H1 (cell line): ENCODE measurements around the gene FRMD6. TPM values are rescaled to one million over a fixed set of nuclear protein-coding genes. Genes with fewer than 3 reads are reported as not detected.
A peak's percentile ranks its signal among the peaks of the same experiment; 100 is the strongest.

Experiments used
- CTCF ChIA-PET: fragments of 300-600 bp; sonication (Branson Sonifier 250); formaldehyde crosslinking; loops from one replicate; lab custom pipeline; 2021; ENCODE audit not compliant: partially characterized antibody; lab: Charles Lee
- POLR2A ChIA-PET: fragments of 300-600 bp; sonication (Branson Sonifier 250); formaldehyde crosslinking; loops from one replicate; lab custom pipeline; 2021; ENCODE audit warnings: inconsistent platforms; ENCODE audit not compliant: partially characterized antibody; lab: Charles Lee
- DNase-seq, 2 experiments: peaks; one replicate each; pipeline versions ENCODE4 v3.0.0 to v3.0.0-alpha.2; 2010 to 2022; ENCODE audit warnings: low spot score in 2 of 2, low read depth in 1 of 2, mixed read lengths in 1 of 2
- FAIRE-seq: peaks from 2 replicates; lab custom pipeline; 2011; peaks lifted over from hg19 to GRCh38; lab: Jason Lieb, UNC
- H2AFZ ChIP-seq: 2 replicates; pipeline ENCODE4 v1.8.1; 2012; ENCODE audit warnings: low read length, inconsistent platforms
- H2AK5ac ChIP-seq: 2 replicates; pipeline ENCODE4 v1.6.1; 2013; ENCODE audit warnings: low read depth, low read length
- H2BK120ac ChIP-seq: replicated peaks from 2 replicates; pipeline ENCODE3; 2013; ENCODE audit warnings: low read depth, low read length, inconsistent platforms
- H2BK12ac ChIP-seq: 2 replicates; pipeline ENCODE4 v1.6.1; 2013; ENCODE audit warnings: low read depth, low read length
- H2BK15ac ChIP-seq: 2 replicates; pipeline ENCODE4 v1.6.1; 2013; ENCODE audit warnings: low read length
- H2BK20ac ChIP-seq: 2 replicates; pipeline ENCODE4 v1.6.1; 2013; ENCODE audit warnings: low read length
- H2BK5ac ChIP-seq: 2 replicates; pipeline ENCODE4 v1.6.1; 2013; ENCODE audit warnings: low read depth, low read length
- H3K14ac ChIP-seq: 2 replicates; pipeline ENCODE4 v1.6.1; 2013; ENCODE audit warnings: inconsistent platforms; ENCODE audit not compliant: insufficient read length
- H3K18ac ChIP-seq: 2 replicates; pipeline ENCODE4 v1.6.1; 2013; ENCODE audit warnings: low read length; ENCODE audit errors: extremely low read depth
- H3K23ac ChIP-seq: 2 replicates; pipeline ENCODE4 v1.6.1; 2013; ENCODE audit warnings: inconsistent platforms; ENCODE audit not compliant: insufficient read length
- H3K23me2 ChIP-seq: 2 replicates; pipeline ENCODE4 v1.6.1; 2013; ENCODE audit warnings: low read depth, low read length
- H3K27ac ChIP-seq: 2 replicates; pipeline ENCODE4 v1.6.1; 2011; ENCODE audit warnings: low read depth, low read length, inconsistent platforms
- H3K27me3 ChIP-seq, 4 experiments: replicated peaks in 1 of 4; 1 replicate in 1 of 4; 2 replicates in 3 of 4; pipeline versions ENCODE4 v1.6.1 to v1.8.1; 2011 to 2013; ENCODE audit warnings: low read length in 3 of 4, mild to moderate bottlenecking in 3 of 4, inconsistent platforms in 2 of 4, mixed read lengths in 2 of 4, moderate library complexity in 1 of 4; ENCODE audit not compliant: control insufficient read depth in 3 of 4, insufficient read depth in 3 of 4; ENCODE audit errors: extremely low read depth in 1 of 4
- H3K36me3 ChIP-seq, 4 experiments: 2 replicates each; pipeline versions ENCODE4 v1.6.1 to v1.8.1; 2011 to 2013; ENCODE audit warnings: mild to moderate bottlenecking in 4 of 4, low read length in 3 of 4, moderate library complexity in 2 of 4, control low read depth in 1 of 4, inconsistent platforms in 1 of 4; ENCODE audit not compliant: insufficient read depth in 4 of 4, control insufficient read depth in 2 of 4
- H3K4ac ChIP-seq: replicated peaks from 2 replicates; pipeline ENCODE3; 2013; ENCODE audit warnings: low read length, low read depth, mixed read lengths, inconsistent platforms; ENCODE audit not compliant: insufficient read length
- H3K4me1 ChIP-seq, 4 experiments: replicated peaks in 1 of 4; 1 replicate in 1 of 4; 2 replicates in 3 of 4; pipeline versions ENCODE4 v1.6.1 to v1.8.1; 2011 to 2013; ENCODE audit warnings: low read length in 3 of 4, inconsistent platforms in 2 of 4, mixed read lengths in 1 of 4; ENCODE audit not compliant: insufficient read depth in 4 of 4, control insufficient read depth in 3 of 4
- H3K4me2 ChIP-seq, 2 experiments: 2 replicates each; pipeline versions ENCODE4 v1.6.1 to v1.8.1; 2011 to 2013; ENCODE audit warnings: low read depth in 2 of 2, low read length in 2 of 2, control low read depth in 1 of 2, inconsistent platforms in 1 of 2, mild to moderate bottlenecking in 1 of 2; ENCODE audit not compliant: insufficient read depth in 1 of 2
- H3K4me3 ChIP-seq, 4 experiments: fragments of 200-600, 300-600 bp in 1 of 4; sonication (generic), shearing (Covaris generic), sonication (Bioruptor Twin) in 1 of 4; 2 replicates each; pipeline versions ENCODE4 v1.5.1 to v1.8.1; 2011 to 2016; ENCODE audit warnings: low read length in 4 of 4, low read depth in 3 of 4, control low read depth in 2 of 4, inconsistent platforms in 2 of 4, mild to moderate bottlenecking in 2 of 4, mixed read lengths in 1 of 4, moderate library complexity in 1 of 4; ENCODE audit not compliant: insufficient read depth in 2 of 4; ENCODE audit errors: extremely low read depth in 1 of 4
- H3K56ac ChIP-seq: replicated peaks from 2 replicates; pipeline ENCODE3; 2013; ENCODE audit warnings: low read depth, mild to moderate bottlenecking, mixed read lengths, low read length, inconsistent platforms; ENCODE audit not compliant: insufficient read length
- H3K79me1 ChIP-seq: 2 replicates; pipeline ENCODE4 v1.6.1; 2013; ENCODE audit warnings: low read depth, low read length, control low read depth
- H3K79me2 ChIP-seq, 2 experiments: 2 replicates each; pipeline versions ENCODE4 v1.6.1 to v1.8.1; 2012 to 2013; ENCODE audit warnings: low read length in 2 of 2, mild to moderate bottlenecking in 2 of 2, inconsistent platforms in 1 of 2; ENCODE audit not compliant: insufficient read depth in 2 of 2, control insufficient read depth in 1 of 2
- H3K9ac ChIP-seq, 4 experiments: replicated peaks in 1 of 4; 1 replicate in 1 of 4; 2 replicates in 3 of 4; pipeline versions ENCODE4 v1.6.1 to v1.8.1; 2011 to 2013; ENCODE audit warnings: low read depth in 3 of 4, low read length in 3 of 4, control low read depth in 2 of 4, mild to moderate bottlenecking in 2 of 4, moderate library complexity in 2 of 4, inconsistent platforms in 1 of 4; ENCODE audit errors: extremely low read depth in 1 of 4
- H3K9me3 ChIP-seq, 2 experiments: 2 replicates each; pipeline versions ENCODE4 v1.6.1 to v1.8.1; 2012 to 2013; ENCODE audit warnings: mild to moderate bottlenecking in 2 of 2, moderate library complexity in 2 of 2, control low read depth in 1 of 2, inconsistent platforms in 1 of 2, low read depth in 1 of 2, low read length in 1 of 2, mixed read lengths in 1 of 2; ENCODE audit not compliant: insufficient read depth in 2 of 2
- H4K20me1 ChIP-seq, 2 experiments: replicated peaks in 1 of 2; 2 replicates each; pipeline versions ENCODE3 to v1.8.1; 2011 to 2013; ENCODE audit warnings: inconsistent platforms in 2 of 2, low read length in 2 of 2, mild to moderate bottlenecking in 1 of 2; ENCODE audit not compliant: insufficient read depth in 2 of 2, control insufficient read depth in 1 of 2
- H4K5ac ChIP-seq: 2 replicates; pipeline ENCODE4 v1.6.1; 2013; ENCODE audit warnings: low read length, low read depth, mixed read lengths, inconsistent platforms; ENCODE audit not compliant: insufficient read length
- H4K8ac ChIP-seq: 2 replicates; pipeline ENCODE4 v1.8.0; 2013; ENCODE audit warnings: mild to moderate bottlenecking, moderate library complexity, low read length, inconsistent platforms; ENCODE audit not compliant: insufficient read depth; ENCODE audit errors: extremely low read depth
- H4K91ac ChIP-seq: replicated peaks from 2 replicates; pipeline ENCODE3; 2013; ENCODE audit warnings: low read length, mixed read lengths, inconsistent platforms; ENCODE audit not compliant: insufficient read length
- CEBPB ChIP-seq: IDR thresholded peaks from 2 replicates; pipeline ENCODE4 v1.6.1; 2012; ENCODE audit warnings: low read depth, low read length
- GTF2F1 ChIP-seq: IDR thresholded peaks from 2 replicates; pipeline ENCODE4 v1.6.1; 2012; ENCODE audit warnings: low read depth, low read length, improper control_type of control experiment, borderline replicate concordance
- POLR2AphosphoS5 ChIP-seq: IDR thresholded peaks from 2 replicates; pipeline ENCODE4 v1.6.1; 2011; ENCODE audit warnings: low read depth, low read length
- RAD21 ChIP-seq, 2 experiments: IDR thresholded peaks in 1 of 2; conservative IDR thresholded peaks in 1 of 2; 2 replicates each; pipeline ENCODE4 v1.6.1; 2011; ENCODE audit warnings: low read depth in 2 of 2, low read length in 2 of 2, improper control_type of control experiment in 1 of 2, inconsistent platforms in 1 of 2, mild to moderate bottlenecking in 1 of 2, moderate library complexity in 1 of 2
- SIX5 ChIP-seq: IDR thresholded peaks from 2 replicates; pipeline ENCODE4 v1.6.1; 2011; ENCODE audit warnings: mild to moderate bottlenecking, low read depth, low read length
- TEAD4 ChIP-seq: IDR thresholded peaks from 2 replicates; pipeline ENCODE4 v1.6.1; 2012; ENCODE audit warnings: low read depth, low read length, inconsistent platforms, mixed read lengths
- WGBS, 2 experiments: shearing (Covaris generic) in 1 of 2; methylation state at CpG; one replicate each; pipeline versions ENCODE4 v1.1.6 to v1.1.7; 2013 to 2015; ENCODE audit warnings: low lambda C conversion rate in 2 of 2, mixed read lengths in 2 of 2, inconsistent platforms in 1 of 2, low coverage in 1 of 2, missing lambda C conversion rate in 1 of 2; ENCODE audit not compliant: insufficient replicate concordance in 2 of 2, insufficient coverage in 1 of 2, insufficient read length in 1 of 2; ENCODE audit errors: extremely low coverage in 1 of 2, missing lambda C conversion rate in 1 of 2; 5-methylcytosine and 5-hydroxymethylcytosine counted together
- polyA plus RNA-seq, 7 experiments: library from polyadenylated mRNA; depleted of rRNA in 3 of 7; stranded (reverse) in 5 of 7; unstranded in 2 of 7; fragments of >200 nt in 5 of 7; fragments of 200-250 nt in 2 of 7; gene quantifications; 1 replicate in 5 of 7; 2 replicates in 1 of 7; 4 replicates in 1 of 7; pipeline versions ENCODE4 v1.2.1 to v1.2.3, GENCODE V29; 2011 to 2013; ENCODE audit warnings: missing spikeins in 2 of 7, mixed read lengths in 2 of 7
- total RNA-seq: library from RNA; stranded (reverse); fragmentation: NEBNext Ultra II Directional; extraction: Animal tissue kit (Norgen Biotek cat#: 25700); gene quantifications from 2 replicates; pipeline ENCODE4 v1.2.1, GENCODE V29; 2021

FRMD6 gene
- total and polyA plus RNA-seq, 2 of the 8 experiments (the other 6 are each of a cell fraction or from before 2014, with no cell fraction given) = 5.4 to 23.7 TPM

DNA sequence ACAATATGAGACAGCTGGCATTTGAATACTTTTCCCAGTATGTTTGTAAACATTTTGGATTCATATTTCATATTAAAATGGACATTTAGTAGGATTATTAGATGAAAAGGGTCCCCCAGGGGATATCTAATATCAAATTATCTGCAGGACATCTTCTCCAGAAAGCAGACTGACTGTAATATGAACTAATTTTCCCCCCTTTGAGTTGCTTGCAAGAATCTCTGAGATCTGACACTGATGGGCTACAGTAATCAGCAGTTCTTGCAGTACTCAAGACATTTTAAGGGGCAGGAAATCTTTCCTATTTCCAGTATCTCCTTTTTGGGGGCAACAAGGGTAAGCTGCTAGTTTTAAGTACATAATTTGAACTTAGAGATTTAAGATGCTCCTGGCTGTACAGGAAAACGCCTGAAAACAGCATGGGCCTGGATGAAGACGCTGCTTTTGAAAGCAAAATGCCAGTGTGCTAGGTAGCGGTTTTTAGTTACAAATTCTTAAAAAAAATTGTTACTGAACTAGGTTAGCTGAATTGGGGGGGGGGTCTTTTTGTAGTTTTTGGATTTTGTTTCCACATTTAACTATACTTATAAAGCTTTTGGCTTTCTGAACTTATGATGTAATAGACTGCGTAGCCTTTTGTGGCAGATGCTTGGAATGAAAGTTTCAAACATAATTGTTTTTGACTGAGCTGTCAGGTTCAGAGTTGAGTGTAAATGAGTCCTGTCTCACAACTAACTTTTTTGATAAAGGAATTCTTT, 2.2 kb downstream of the FRMD6 start:
- H2BK5ac ChIP-seq = no peak overlapping the region
- H3K23me2 ChIP-seq = peaks cover 11% of the 10 kb centered on the region
- no peaks in the 10 kb centered on the region for H3K9me3 ChIP-seq
- CTCF ChIA-PET = interaction anchor here (0.6 to 2.5 kb wide), 8 partner anchors 11 to 260 kb away, joined by 3 to 10 read pairs (median 4); no protein-coding TSS in a partner anchor
- H4K8ac ChIP-seq = no peak overlapping the region
- peaks cover 3% of the 10 kb centered on the region for H3K79me1 ChIP-seq
- no peak overlapping the region for H2BK12ac ChIP-seq
- H4K20me1 ChIP-seq = peaks cover 0 to 1% of the 10 kb centered on the region in 2 experiments
- no peak overlapping the region for H2BK20ac ChIP-seq
- peaks cover 0 to 9% (median 0%) of the 10 kb centered on the region in 4 experiments; a peak in 3 of 7 replicates for H3K4me1 ChIP-seq
- H2BK15ac ChIP-seq = no peak overlapping the region
- POLR2A ChIA-PET = interaction anchor here (1.3 kb wide), 1 partner anchor 14 kb away, joined by 4 read pairs; no protein-coding TSS in a partner anchor
- peak overlapping the region; percentile 81 to 84 for H3K4me2 ChIP-seq
- FAIRE-seq (no peak), DNase-seq (no peak)
- no peak overlapping the region for H4K5ac ChIP-seq
- H3K18ac ChIP-seq = no peak overlapping the region
- H4K91ac ChIP-seq = no peak overlapping the region
- no peak overlapping the region for H2AK5ac ChIP-seq
- H2AFZ ChIP-seq = no peak overlapping the region
- no peak overlapping the region for H3K14ac ChIP-seq
- no peak overlapping the region for H3K9ac ChIP-seq
- no peaks in the 10 kb centered on the region for H3K36me3 ChIP-seq
- H3K27me3 ChIP-seq = no peaks in the 10 kb centered on the region
- no peak overlapping the region for H2BK120ac ChIP-seq
- peaks cover 0 to 42% of the 10 kb centered on the region in 2 experiments; a peak in 3 of 4 replicates for H3K79me2 ChIP-seq
- no peak overlapping the region for H3K27ac ChIP-seq
- no peak overlapping the region for H3K56ac ChIP-seq
- peak overlapping the region; percentile 67 to 83 (median 82); a peak in 5 of 8 replicates for H3K4me3 ChIP-seq
- no peak overlapping the region for H3K4ac ChIP-seq
- WGBS, 2 experiments = 82% methylated on average over 4 of the region's 4 CpGs; no CpG with 5 or more reads in 1 of the 2 experiments
- H3K23ac ChIP-seq = no peak overlapping the region
- no peak for TF ChIP-seq SIX5
- TF ChIP-seq GTF2F1 = no peak
- TF ChIP-seq TEAD4 = no peak
- no peak for TF ChIP-seq CEBPB
- TF ChIP-seq POLR2AphosphoS5 = no peak
- TF ChIP-seq RAD21 (IDR thresholded peaks at IDR 0.05 in 1 of 2, conservative IDR thresholded peaks at IDR 0.05 in 1 of 2; ENCODE audit: low read depth in 2 of 2, low read length in 2 of 2) = no peak
